H9 (cell line): ENCODE measurements around the gene DSE. TPM values are rescaled to one million over a fixed set of nuclear protein-coding genes. Genes with fewer than 3 reads are reported as not detected.
"Not testable (repeated sequence)": the region's sequence is repeated elsewhere in the genome, so short reads cannot be mapped to it uniquely, and the experiment has no call there.

Experiments
- DNase-seq: peaks from one replicate; pipeline ENCODE4 v3.0.0-alpha.2; 2017
- H2AFZ ChIP-seq: one replicate; pipeline ENCODE4 v1.6.1; 2013; ENCODE audit warnings: mild to moderate bottlenecking, low read length, control low read depth, moderate library complexity
- H2AK5ac ChIP-seq: 2 replicates; pipeline ENCODE4 v1.6.1; 2013; ENCODE audit warnings: low read length, control low read depth, mixed read lengths; ENCODE audit not compliant: insufficient read length
- H2BK120ac ChIP-seq: one replicate; pipeline ENCODE4 v1.6.1; 2013; ENCODE audit warnings: low read depth, mild to moderate bottlenecking, low read length, control low read depth, inconsistent platforms; ENCODE audit not compliant: poor library complexity, severe bottlenecking
- H2BK12ac ChIP-seq: 2 replicates; pipeline ENCODE4 v1.6.1; 2013; ENCODE audit warnings: low read length, control low read depth, mixed read lengths, low read depth; ENCODE audit not compliant: insufficient read length
- H2BK15ac ChIP-seq: 2 replicates; pipeline ENCODE4 v1.6.1; 2013; ENCODE audit warnings: low read depth, low read length, control low read depth
- H2BK20ac ChIP-seq: one replicate; pipeline ENCODE4 v1.6.1; 2013; ENCODE audit warnings: low read depth, mild to moderate bottlenecking, low read length, control low read depth, inconsistent platforms; ENCODE audit not compliant: poor library complexity, severe bottlenecking
- H2BK5ac ChIP-seq: 2 replicates; pipeline ENCODE4 v1.6.1; 2013; ENCODE audit warnings: low read length, control low read depth, mixed read lengths; ENCODE audit not compliant: insufficient read length
- H3K14ac ChIP-seq: 2 replicates; pipeline ENCODE4 v1.6.1; 2013; ENCODE audit warnings: low read length, control low read depth; ENCODE audit not compliant: insufficient read depth
- H3K18ac ChIP-seq: 2 replicates; pipeline ENCODE4 v1.6.1; 2013; ENCODE audit warnings: low read depth, mild to moderate bottlenecking, mixed read lengths, low read length, control low read depth; ENCODE audit not compliant: insufficient read length
- H3K23ac ChIP-seq: 2 replicates; pipeline ENCODE4 v1.6.1; 2013; ENCODE audit warnings: low read length, control low read depth, mixed read lengths, low read depth; ENCODE audit not compliant: insufficient read length
- H3K23me2 ChIP-seq: 2 replicates; pipeline ENCODE4 v1.6.1; 2013; ENCODE audit warnings: low read depth, mild to moderate bottlenecking, mixed read lengths, low read length, control low read depth; ENCODE audit not compliant: insufficient read length, poor library complexity, severe bottlenecking
- H3K27ac ChIP-seq: 2 replicates; pipeline ENCODE4 v1.5.1; 2013; ENCODE audit warnings: low read length, control low read depth, mixed read lengths, low read depth; ENCODE audit not compliant: insufficient read length
- H3K27me3 ChIP-seq: 2 replicates; pipeline ENCODE4 v1.6.1; 2013; ENCODE audit warnings: low read length, control low read depth, inconsistent platforms; ENCODE audit not compliant: insufficient read depth
- H3K4ac ChIP-seq: 2 replicates; pipeline ENCODE4 v1.6.1; 2013; ENCODE audit warnings: low read depth, mild to moderate bottlenecking, control low read depth, inconsistent platforms, low read length, moderate library complexity
- H3K4me1 ChIP-seq: 2 replicates; pipeline ENCODE4 v1.6.1; 2013; ENCODE audit warnings: low read length, control low read depth, inconsistent platforms; ENCODE audit not compliant: insufficient read depth
- H3K4me2 ChIP-seq: 2 replicates; pipeline ENCODE4 v1.6.1; 2013; ENCODE audit warnings: low read length, control low read depth, mixed read lengths; ENCODE audit not compliant: insufficient read length, insufficient read depth
- H3K56ac ChIP-seq: 2 replicates; pipeline ENCODE4 v1.6.1; 2013; ENCODE audit warnings: low read depth, mild to moderate bottlenecking, mixed read lengths, low read length, control low read depth; ENCODE audit not compliant: insufficient read length
- H3K79me1 ChIP-seq: 2 replicates; pipeline ENCODE4 v1.6.1; 2013; ENCODE audit warnings: low read depth, mild to moderate bottlenecking, moderate library complexity, low read length, control low read depth, inconsistent platforms; ENCODE audit not compliant: insufficient read depth, poor library complexity, severe bottlenecking
- H3K79me2 ChIP-seq: 2 replicates; pipeline ENCODE4 v1.6.1; 2013; ENCODE audit warnings: low read length, control low read depth, inconsistent platforms; ENCODE audit not compliant: insufficient read depth
- H3K9ac ChIP-seq: 2 replicates; pipeline ENCODE4 v1.6.1; 2013; ENCODE audit warnings: low read length, control low read depth, mixed read lengths; ENCODE audit not compliant: insufficient read length; ENCODE audit errors: extremely low read depth
- H3K9me3 ChIP-seq: one replicate; pipeline ENCODE4 v1.6.1; 2013; ENCODE audit warnings: low read depth, low read length, inconsistent platforms; ENCODE audit not compliant: control insufficient read depth
- H3T11ph ChIP-seq: one replicate; pipeline ENCODE4 v1.6.1; 2013; ENCODE audit warnings: mild to moderate bottlenecking, low read length, control low read depth, inconsistent platforms
- H4K20me1 ChIP-seq: one replicate; pipeline ENCODE4 v1.6.1; 2013; ENCODE audit not compliant: control insufficient read depth, insufficient read length, insufficient read depth
- H4K5ac ChIP-seq: 2 replicates; pipeline ENCODE4 v1.6.1; 2013; ENCODE audit warnings: low read depth, mild to moderate bottlenecking, mixed read lengths, low read length, control low read depth; ENCODE audit not compliant: insufficient read length
- H4K8ac ChIP-seq: replicated peaks from 2 replicates; pipeline ENCODE4 v1.6.1; 2013; ENCODE audit warnings: low read length, control low read depth, mixed read lengths, low read depth; ENCODE audit not compliant: insufficient read length
- H4K91ac ChIP-seq: 2 replicates; pipeline ENCODE4 v1.6.1; 2013; ENCODE audit warnings: low read depth, mild to moderate bottlenecking, moderate library complexity, mixed read lengths, low read length, control low read depth; ENCODE audit not compliant: insufficient read length
- H3K27ac Mint-ChIP-seq, 3 experiments: 2 replicates in 2 of 3; 3 replicates in 1 of 3; pipeline ENCODE4 v1.8.0; 2020 to 2021; ENCODE audit warnings: mixed read lengths in 3 of 3, mild to moderate bottlenecking in 1 of 3, moderate library complexity in 1 of 3
- H3K27me3 Mint-ChIP-seq: 2 replicates; pipeline ENCODE4 v1.8.0; 2021; ENCODE audit warnings: low read depth, mild to moderate bottlenecking, moderate library complexity, mixed read lengths
- H3K36me3 Mint-ChIP-seq, 3 experiments: 2 replicates in 2 of 3; 3 replicates in 1 of 3; pipeline ENCODE4 v1.8.0; 2020 to 2021; ENCODE audit warnings: low read depth in 3 of 3, mixed read lengths in 3 of 3; ENCODE audit not compliant: insufficient read depth in 1 of 3
- H3K4me1 Mint-ChIP-seq, 2 experiments: 2 replicates each; pipeline ENCODE4 v1.8.0; 2020; ENCODE audit warnings: mixed read lengths in 2 of 2
- H3K4me3 Mint-ChIP-seq, 2 experiments: 2 replicates in 1 of 2; 3 replicates in 1 of 2; pipeline ENCODE4 v1.8.0; 2020 to 2021; ENCODE audit warnings: mild to moderate bottlenecking in 2 of 2, mixed read lengths in 2 of 2, moderate library complexity in 1 of 2
- H3K9me3 Mint-ChIP-seq, 2 experiments: 2 replicates in 1 of 2; 3 replicates in 1 of 2; pipeline ENCODE4 v1.8.0; 2020; ENCODE audit warnings: mild to moderate bottlenecking in 2 of 2, mixed read lengths in 2 of 2, moderate library complexity in 1 of 2
- WGBS: extraction: QIAGEN DNeasy Blood & Tissue Kit; methylation state at CpG from one replicate; pipeline ENCODE4 v1.1.7; 2013; ENCODE audit warnings: missing lambda C conversion rate, low lambda C conversion rate, mixed read lengths; ENCODE audit not compliant: insufficient read length; ENCODE audit errors: extremely low coverage; 5-methylcytosine and 5-hydroxymethylcytosine counted together
- total RNA-seq: library from RNA; stranded (reverse); gene quantifications from 2 replicates; pipeline ENCODE4 v1.2.1, GENCODE V29; 2021
- TF ChIP-seq, protein P1 (sequence below): fragments of 200-600 bp; sonication (generic); conservative IDR thresholded peaks from 3 replicates; pipeline ENCODE4 v1.8.0; 2021; ENCODE audit warnings: antibody characterized with exemption, mild to moderate bottlenecking

Gene DSE
- total RNA-seq, 1 experiment from 2014 or later: 45.6 TPM

DNA sequence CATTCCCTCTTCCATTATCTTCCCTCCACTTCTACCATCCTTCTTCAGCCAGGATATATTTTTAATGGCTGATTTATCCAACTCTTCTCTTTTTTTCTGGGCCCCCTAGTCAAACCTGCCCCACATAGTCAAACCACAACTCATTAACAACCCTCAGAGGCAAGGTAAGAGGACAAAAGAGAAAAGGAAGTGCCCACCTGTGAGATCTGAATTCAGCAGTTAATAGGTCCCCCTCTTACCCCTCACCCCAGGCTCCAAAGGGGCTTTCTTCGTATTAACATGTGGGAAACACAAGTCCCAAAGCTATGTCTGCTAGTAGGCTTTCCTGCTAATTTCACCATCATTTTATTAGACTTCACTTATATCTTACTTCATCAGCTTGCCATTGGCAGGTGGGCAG is 46.9 kb upstream of the DSE start:
- Mint-ChIP-seq H3K4me3 (peak overlapping the region in 1 of 2 experiments; percentile 66; a peak in 3 of 5 replicates), H3K4me1 (peaks cover 59 to 64% of the 10 kb centered on the region in 2 experiments)

DNA sequence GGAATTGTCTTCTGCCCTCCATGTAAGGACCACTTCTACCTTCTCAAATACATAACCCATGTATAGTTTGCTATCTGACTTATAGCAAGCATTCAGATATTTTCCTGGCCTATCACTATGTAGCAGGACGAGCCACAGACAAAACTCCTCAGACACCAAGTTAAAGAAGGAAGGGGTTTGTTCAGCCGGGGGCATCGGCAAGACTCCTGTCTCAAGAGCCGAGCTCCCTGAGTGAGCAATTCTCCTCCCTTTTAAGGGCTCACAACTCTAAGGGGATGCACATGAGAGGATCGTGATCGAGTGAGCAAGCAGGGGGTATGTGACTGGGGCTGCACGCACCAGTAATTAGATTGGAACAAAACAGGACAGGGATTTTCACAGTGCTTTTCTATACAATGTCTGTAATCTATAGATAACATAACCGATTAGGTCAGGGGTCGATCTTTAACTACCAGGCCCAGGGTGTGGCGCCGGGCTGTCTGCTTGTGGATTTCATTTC is 45.1 kb upstream of the DSE start:
- not testable (repeated sequence) for H2BK120ac ChIP-seq, H2BK12ac ChIP-seq, H4K20me1 ChIP-seq, H3K27me3 Mint-ChIP-seq, H2BK20ac ChIP-seq, H2BK5ac ChIP-seq, H3K23ac ChIP-seq, H3K79me2 ChIP-seq, H3K56ac ChIP-seq, H3K36me3 Mint-ChIP-seq, H3K27me3 ChIP-seq, H4K5ac ChIP-seq, H4K91ac ChIP-seq, H2AFZ ChIP-seq, H2BK15ac ChIP-seq, H2AK5ac ChIP-seq, H3K9ac ChIP-seq, H3K4me2 ChIP-seq, H3K79me1 ChIP-seq, DNase-seq, H3K14ac ChIP-seq, H3K18ac ChIP-seq, H3K9me3 ChIP-seq, H3K4ac ChIP-seq, H4K8ac ChIP-seq, H3K23me2 ChIP-seq, H3K27ac ChIP-seq, H3K9me3 Mint-ChIP-seq, H3T11ph ChIP-seq
- WGBS: no CpG with 5 or more reads among the region's 11 CpGs
- peaks cover 20% of the 10 kb centered on the region for H3K4me1 ChIP-seq
- Mint-ChIP-seq H3K4me1 (peaks cover 62 to 67% of the 10 kb centered on the region in 2 experiments), H3K4me3 (peak overlapping the region in 1 of 2 experiments; percentile 35; a peak in 2 of 5 replicates), H3K27ac (peak overlapping the region in 1 of 3 experiments; percentile 93; a peak in 3 of 7 replicates)

More for the DNA sequence above, 46.9 kb upstream of the DSE start:
- no peaks in the 10 kb centered on the region for H3K9me3 Mint-ChIP-seq
- Histone ChIP-seq H2BK12ac (no peak overlapping the region), H3K4ac (no peak overlapping the region), H3K79me2 (no peaks in the 10 kb centered on the region), H3K9ac (no peak overlapping the region), H3T11ph (no peak overlapping the region), H3K79me1 (no peaks in the 10 kb centered on the region), H3K23me2 (no peaks in the 10 kb centered on the region), H3K56ac (no peak overlapping the region), H2BK15ac (no peak overlapping the region), H2BK20ac (no peak overlapping the region), H3K4me1 (peaks cover 20% of the 10 kb centered on the region), H4K91ac (no peak overlapping the region), H4K8ac (no peak overlapping the region), H3K18ac (no peak overlapping the region), H4K20me1 (no peaks in the 10 kb centered on the region), H3K9me3 (no peaks in the 10 kb centered on the region), H3K27me3 (no peaks in the 10 kb centered on the region), H2AK5ac (no peak overlapping the region), H2BK120ac (no peak overlapping the region), H3K27ac (peak overlapping the region; percentile 91), H2BK5ac (no peak overlapping the region), H3K4me2 (peak overlapping the region; percentile 34), H3K14ac (no peak overlapping the region), H2AFZ (no peak overlapping the region), H3K23ac (no peak overlapping the region), H4K5ac (no peak overlapping the region)
- no peak for DNase-seq
- H3K27ac Mint-ChIP-seq: peak overlapping the region; percentile 78 to 93 (median 90); a peak in 6 of 7 replicates
- no peaks in the 10 kb centered on the region for H3K27me3 Mint-ChIP-seq
- TF ChIP-seq, protein P1, sequence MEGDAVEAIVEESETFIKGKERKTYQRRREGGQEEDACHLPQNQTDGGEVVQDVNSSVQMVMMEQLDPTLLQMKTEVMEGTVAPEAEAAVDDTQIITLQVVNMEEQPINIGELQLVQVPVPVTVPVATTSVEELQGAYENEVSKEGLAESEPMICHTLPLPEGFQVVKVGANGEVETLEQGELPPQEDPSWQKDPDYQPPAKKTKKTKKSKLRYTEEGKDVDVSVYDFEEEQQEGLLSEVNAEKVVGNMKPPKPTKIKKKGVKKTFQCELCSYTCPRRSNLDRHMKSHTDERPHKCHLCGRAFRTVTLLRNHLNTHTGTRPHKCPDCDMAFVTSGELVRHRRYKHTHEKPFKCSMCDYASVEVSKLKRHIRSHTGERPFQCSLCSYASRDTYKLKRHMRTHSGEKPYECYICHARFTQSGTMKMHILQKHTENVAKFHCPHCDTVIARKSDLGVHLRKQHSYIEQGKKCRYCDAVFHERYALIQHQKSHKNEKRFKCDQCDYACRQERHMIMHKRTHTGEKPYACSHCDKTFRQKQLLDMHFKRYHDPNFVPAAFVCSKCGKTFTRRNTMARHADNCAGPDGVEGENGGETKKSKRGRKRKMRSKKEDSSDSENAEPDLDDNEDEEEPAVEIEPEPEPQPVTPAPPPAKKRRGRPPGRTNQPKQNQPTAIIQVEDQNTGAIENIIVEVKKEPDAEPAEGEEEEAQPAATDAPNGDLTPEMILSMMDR: no peak
- peaks cover 0 to 4% (median 0%) of the 10 kb centered on the region in 3 experiments; a peak in 1 of 7 replicates for H3K36me3 Mint-ChIP-seq
- WGBS: no CpG with 5 or more reads among the region's 1 CpG
